ENCODE data around the gene CEP192.

DNA sequence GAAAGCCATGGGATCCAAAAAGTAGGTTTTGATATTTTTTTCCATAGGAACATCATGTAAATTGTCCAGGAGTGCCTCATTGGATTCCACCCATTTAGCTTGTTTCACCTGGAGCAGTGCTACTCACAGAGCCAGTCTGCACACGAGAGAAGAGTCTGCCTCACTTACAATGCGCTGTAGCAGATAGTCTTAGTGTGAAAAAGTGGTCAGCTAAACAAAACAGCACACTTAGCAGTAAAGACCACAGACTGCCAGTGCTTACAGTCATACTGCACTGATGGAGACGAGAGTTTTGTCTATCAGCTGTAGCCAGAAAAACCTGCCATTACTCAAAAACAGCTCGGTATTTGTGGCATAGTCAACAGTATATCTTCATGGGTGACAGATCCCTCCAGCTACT lies 113.9 kb downstream of the CEP192 start:
- TF ChIP-seq, protein P1, sequence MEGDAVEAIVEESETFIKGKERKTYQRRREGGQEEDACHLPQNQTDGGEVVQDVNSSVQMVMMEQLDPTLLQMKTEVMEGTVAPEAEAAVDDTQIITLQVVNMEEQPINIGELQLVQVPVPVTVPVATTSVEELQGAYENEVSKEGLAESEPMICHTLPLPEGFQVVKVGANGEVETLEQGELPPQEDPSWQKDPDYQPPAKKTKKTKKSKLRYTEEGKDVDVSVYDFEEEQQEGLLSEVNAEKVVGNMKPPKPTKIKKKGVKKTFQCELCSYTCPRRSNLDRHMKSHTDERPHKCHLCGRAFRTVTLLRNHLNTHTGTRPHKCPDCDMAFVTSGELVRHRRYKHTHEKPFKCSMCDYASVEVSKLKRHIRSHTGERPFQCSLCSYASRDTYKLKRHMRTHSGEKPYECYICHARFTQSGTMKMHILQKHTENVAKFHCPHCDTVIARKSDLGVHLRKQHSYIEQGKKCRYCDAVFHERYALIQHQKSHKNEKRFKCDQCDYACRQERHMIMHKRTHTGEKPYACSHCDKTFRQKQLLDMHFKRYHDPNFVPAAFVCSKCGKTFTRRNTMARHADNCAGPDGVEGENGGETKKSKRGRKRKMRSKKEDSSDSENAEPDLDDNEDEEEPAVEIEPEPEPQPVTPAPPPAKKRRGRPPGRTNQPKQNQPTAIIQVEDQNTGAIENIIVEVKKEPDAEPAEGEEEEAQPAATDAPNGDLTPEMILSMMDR (IDR thresholded peaks at IDR 0.05): no peak
- TF ChIP-seq EZH2 (IDR thresholded peaks at IDR 0.05): no peak
